HepG2 (cell line): ENCODE data around the gene SMIM13. TPM values are rescaled to one million over a fixed set of nuclear protein-coding genes. Genes with fewer than 3 reads are reported as not detected.
A peak's percentile ranks its signal among the peaks of the same experiment; 100 is the strongest.

Experiments used
- ATAC-seq: fragments of 200-7000 bp; cut with Tn5 transposase; 3 replicates; pipeline ENCODE4 v1.9.1; 2020; ENCODE audit warnings: mild to moderate bottlenecking, moderate library complexity
- BruUV-seq: library from RNA; stranded (reverse); fragments of 400-500 nt; replicated peaks from 2 replicates; lab custom pipeline; 2021; lab: Mats Ljungman, UMichigan
- CTCF ChIA-PET: fragments of 300-600 bp; formaldehyde crosslinking; extraction: SDS; loops from one replicate; lab custom pipeline; 2021; ENCODE audit warnings: low total read pairs, inconsistent platforms, low intra/inter-chr PET ratio; lab: Yijun Ruan, JAX
- POLR2A ChIA-PET: fragments of 350-600 bp; sonication (Branson Sonifier 250); formaldehyde crosslinking; loops from one replicate; lab custom pipeline; 2020; ENCODE audit warnings: antibody characterized with exemption, inconsistent platforms; lab: Yijun Ruan, JAX
- DNase-seq: peaks from one replicate; pipeline ENCODE4 v3.0.0-alpha.2; 2015; ENCODE audit warnings: low spot score
- FAIRE-seq: peaks from 3 replicates; lab custom pipeline; 2011; peaks lifted over from hg19 to GRCh38; lab: Jason Lieb, UNC
- H2AFZ ChIP-seq: one replicate; pipeline ENCODE4 v1.6.1; 2011; ENCODE audit warnings: low read length, inconsistent platforms
- H3K27ac ChIP-seq: fragments of 300-600 bp; 3 replicates; pipeline ENCODE4 v1.8.0; 2011; ENCODE audit warnings: mixed run types, mild to moderate bottlenecking, mixed read lengths, low read length, inconsistent platforms; ENCODE audit not compliant: insufficient read depth; ENCODE audit errors: extremely low read length
- H3K27me3 ChIP-seq, 2 experiments: fragments of 200-600 bp in 1 of 2; 2 replicates in 1 of 2; 3 replicates in 1 of 2; pipeline versions ENCODE4 v1.6.0 to v1.8.0; 2011; ENCODE audit warnings: low read length in 2 of 2, mild to moderate bottlenecking in 2 of 2, moderate library complexity in 2 of 2, inconsistent platforms in 1 of 2; ENCODE audit not compliant: insufficient read depth in 2 of 2, control insufficient read depth in 1 of 2
- H3K36me3 ChIP-seq, 2 experiments: fragments of 200-600 bp in 1 of 2; replicated peaks in 1 of 2; 2 replicates in 1 of 2; 3 replicates in 1 of 2; pipeline versions ENCODE4 v1.5.1 to v1.8.0; 2011; ENCODE audit warnings: low read length in 2 of 2, inconsistent platforms in 1 of 2; ENCODE audit not compliant: insufficient read depth in 2 of 2, control insufficient read depth in 1 of 2
- H3K4me1 ChIP-seq: 2 replicates; pipeline ENCODE4 v1.5.1; 2012; ENCODE audit warnings: low read length, inconsistent platforms; ENCODE audit not compliant: insufficient read depth
- H3K4me2 ChIP-seq: 2 replicates; pipeline ENCODE4 v1.6.0; 2011; ENCODE audit warnings: low read depth, low read length, inconsistent platforms
- H3K4me3 ChIP-seq, 3 experiments: fragments of 200-600 bp in 1 of 3; sonication (generic), shearing (Covaris generic) in 1 of 3; replicated peaks in 1 of 3; 2 replicates each; pipeline ENCODE4 v1.5.1; 2011 to 2016; ENCODE audit warnings: low read length in 3 of 3, inconsistent platforms in 2 of 3, low read depth in 2 of 3, mild to moderate bottlenecking in 2 of 3, control low read depth in 1 of 3, mixed read lengths in 1 of 3; ENCODE audit not compliant: insufficient read depth in 1 of 3
- H3K79me2 ChIP-seq: one replicate; pipeline ENCODE4 v1.6.1; 2011; ENCODE audit warnings: low read length, inconsistent platforms; ENCODE audit not compliant: insufficient read depth
- H3K9ac ChIP-seq: 2 replicates; pipeline ENCODE4 v1.6.0; 2011; ENCODE audit warnings: mild to moderate bottlenecking, low read depth, low read length, inconsistent platforms; ENCODE audit not compliant: insufficient read depth
- H3K9me3 ChIP-seq: 2 replicates; pipeline ENCODE4 v1.5.1; 2012; ENCODE audit warnings: mild to moderate bottlenecking, low read length
- H4K20me1 ChIP-seq: 2 replicates; pipeline ENCODE4 v1.6.0; 2011; ENCODE audit warnings: inconsistent platforms, mild to moderate bottlenecking, low read length, moderate library complexity; ENCODE audit not compliant: insufficient read depth
- BCLAF1 ChIP-seq: fragments of 450-650 bp; IDR thresholded peaks from 2 replicates; pipeline ENCODE4 v1.6.1; 2017; ENCODE audit warnings: mild to moderate bottlenecking
- CC2D1A ChIP-seq: sonication (generic); formaldehyde crosslinking; IDR thresholded peaks from 2 replicates; pipeline ENCODE4 v1.8.1; 2023; ENCODE audit warnings: mild to moderate bottlenecking, missing genetic modification reagents
- CHCHD3 ChIP-seq: sonication (generic); formaldehyde crosslinking; IDR thresholded peaks from 2 replicates; pipeline ENCODE4 v1.8.0; 2022; ENCODE audit warnings: mild to moderate bottlenecking, missing genetic modification reagents, moderate library complexity
- CREB1 ChIP-seq, 2 experiments: fragments of 450-650 bp in 1 of 2; IDR thresholded peaks; 2 replicates each; pipeline ENCODE4 v1.6.1; 2016 to 2017; ENCODE audit warnings: control low read depth in 1 of 2, mild to moderate bottlenecking in 1 of 2, missing compliant biosample characterization in 1 of 2, missing genetic modification characterization in 1 of 2
- DDIT3 ChIP-seq: sonication (generic); formaldehyde crosslinking; IDR thresholded peaks from 2 replicates; pipeline ENCODE4 v1.4.0; 2020; ENCODE audit warnings: mild to moderate bottlenecking, missing genetic modification reagents
- FLYWCH1 ChIP-seq: sonication (generic); formaldehyde crosslinking; IDR thresholded peaks from 2 replicates; pipeline ENCODE4 v1.8.1; 2023; ENCODE audit warnings: mild to moderate bottlenecking, missing genetic modification reagents
- KLF6 ChIP-seq: IDR thresholded peaks from 2 replicates; pipeline ENCODE4 v1.8.0; 2016; ENCODE audit warnings: missing biosample characterization, missing genetic modification reagents
- MEF2D ChIP-seq: sonication (generic); formaldehyde crosslinking; IDR thresholded peaks from 2 replicates; pipeline ENCODE4 v1.5.1; 2020; ENCODE audit warnings: mild to moderate bottlenecking, missing genetic modification reagents
- NR1H2 ChIP-seq: sonication (generic); formaldehyde crosslinking; IDR thresholded peaks from 2 replicates; pipeline ENCODE4 v1.8.1; 2022; ENCODE audit warnings: low read depth, missing genetic modification reagents, borderline replicate concordance
- SAP130 ChIP-seq: IDR thresholded peaks from 2 replicates; pipeline ENCODE4 v1.6.1; 2016; ENCODE audit warnings: low read depth
- SATB2 ChIP-seq: sonication (generic); formaldehyde crosslinking; IDR thresholded peaks from 2 replicates; pipeline ENCODE4 v1.5.0; 2020; ENCODE audit warnings: missing genetic modification reagents
- SOX5 ChIP-seq: IDR thresholded peaks from 2 replicates; pipeline ENCODE4 v1.6.1; 2016; ENCODE audit warnings: borderline replicate concordance
- ZNF207 ChIP-seq: fragments of 450-650 bp; IDR thresholded peaks from 2 replicates; pipeline ENCODE4 v1.6.1; 2016; ENCODE audit warnings: antibody characterized with exemption, borderline replicate concordance
- ZNF225 ChIP-seq: sonication (generic); formaldehyde crosslinking; IDR thresholded peaks from 2 replicates; pipeline ENCODE4 v1.4.0; 2020; ENCODE audit warnings: mild to moderate bottlenecking, missing genetic modification reagents
- ZNF260 ChIP-seq: sonication (generic); formaldehyde crosslinking; IDR thresholded peaks from 2 replicates; pipeline ENCODE4 v1.4.0; 2020; ENCODE audit warnings: missing genetic modification reagents, low read depth, mild to moderate bottlenecking, borderline replicate concordance
- ZNF280D ChIP-seq: sonication (generic); formaldehyde crosslinking; IDR thresholded peaks from 2 replicates; pipeline ENCODE4 v1.5.1; 2020; ENCODE audit warnings: mild to moderate bottlenecking, missing genetic modification reagents
- ZNF549 ChIP-seq: sonication (generic); formaldehyde crosslinking; IDR thresholded peaks from 2 replicates; pipeline ENCODE4 v1.5.0; 2020; ENCODE audit warnings: missing genetic modification reagents
- ZNF598 ChIP-seq: sonication (generic); formaldehyde crosslinking; IDR thresholded peaks from 2 replicates; pipeline ENCODE4 v1.5.1; 2020; ENCODE audit warnings: mild to moderate bottlenecking, missing genetic modification reagents, borderline replicate concordance
- ZNF674 ChIP-seq: sonication (generic); formaldehyde crosslinking; IDR thresholded peaks from 2 replicates; pipeline ENCODE4 v1.5.0; 2020; ENCODE audit warnings: low read depth, mild to moderate bottlenecking, missing genetic modification reagents
- ZNF740 ChIP-seq: sonication (generic); formaldehyde crosslinking; IDR thresholded peaks from 2 replicates; pipeline ENCODE4 v1.4.0; 2020; ENCODE audit warnings: missing genetic modification reagents
- WGBS: methylation state at CpG from one replicate; pipeline ENCODE4 v1.1.6; 2017; ENCODE audit warnings: low lambda C conversion rate; 5-methylcytosine and 5-hydroxymethylcytosine counted together
- in situ Hi-C: cut with HindIII; loops from 2 replicates; pipeline ENCODE4 v1.10.0; 2017; ENCODE audit warnings: low pct_unique_long_range_greater_than_20kb; ENCODE audit not compliant: extremely low pct_ligation_motif_present
- intact Hi-C: fragments of 100-400 bp; cut with micrococcal nuclease; formaldehyde crosslinking; loops from one replicate; pipeline ENCODE4 v1.10.0; 2022; ENCODE audit not compliant: unreplicated experiment
- polyA plus RNA-seq, 8 experiments: library from polyadenylated mRNA; depleted of rRNA in 3 of 8; stranded (reverse) in 7 of 8; unstranded in 1 of 8; fragments of >200 nt; fragmentation: Illumina TruSeq in 4 of 8; extraction: Trizol in 4 of 8; gene quantifications; 2 replicates each; pipeline versions ENCODE4 v1.2.1 to v1.2.3, GENCODE V29; 2011 to 2016; ENCODE audit warnings: low read depth in 4 of 8, missing spikeins in 1 of 8, mixed read lengths in 1 of 8; ENCODE audit not compliant: insufficient read depth in 1 of 8
- total RNA-seq, 5 experiments: library from RNA; depleted of rRNA; stranded (reverse); fragments of >200 nt; fragmentation: Illumina TruSeq; extraction: Trizol; gene quantifications; 2 replicates each; pipeline ENCODE4 v1.2.3, GENCODE V29; 2016; ENCODE audit warnings: low read depth in 1 of 5

SMIM13 gene
- total and polyA plus RNA-seq, 2 of the 13 experiments (the other 11 are each of a cell fraction or from before 2014, with no cell fraction given) = 2.7 to 10.2 TPM

- Histone ChIP-seq H3K27me3 (no peaks in the 10 kb centered on the region), H3K4me3 (no peak overlapping the region), H3K9me3 (no peaks in the 10 kb centered on the region), H3K4me2 (no peak overlapping the region), H3K79me2 (peaks cover 1% of the 10 kb centered on the region), H3K9ac (no peak overlapping the region), H3K4me1 (peaks cover 38% of the 10 kb centered on the region), H2AFZ (no peak overlapping the region), H3K36me3 (peaks cover 28 to 48% of the 10 kb centered on the region in 2 experiments), H3K27ac (no peak overlapping the region), H4K20me1 (peaks cover 50% of the 10 kb centered on the region)
- FAIRE-seq (no peak), DNase-seq (no peak), ATAC-seq (peak; percentile 22; the same call in 2 of the 3 replicates)
- CTCF ChIA-PET = no interaction called here
- POLR2A ChIA-PET = interaction anchor here (5.3 kb wide), 1 partner anchor 18 kb away, joined by 41 read pairs; no protein-coding TSS in a partner anchor
- in situ Hi-C loops = no loop called here
- intact Hi-C loops = no loop called here
- 90% methylated on average over 3 of the region's 3 CpGs for WGBS
- no TSS peak for BruUV-seq
- TF ChIP-seq ZNF740 (CRISPR knock-in tag) = no peak
- no peak for TF ChIP-seq FLYWCH1 (CRISPR knock-in tag)
- no peak for TF ChIP-seq ZNF598 (CRISPR knock-in tag)
- TF ChIP-seq CC2D1A (CRISPR knock-in tag) = no peak
- no peak for TF ChIP-seq ZNF674 (CRISPR knock-in tag)
- TF ChIP-seq ZNF549 = no peak
- TF ChIP-seq CREB1 (IDR thresholded peaks at IDR 0.05) = no peak
- no peak for TF ChIP-seq CREB1 (CRISPR knock-in tag; IDR thresholded peaks at IDR 0.05)
- TF ChIP-seq ZNF260 (CRISPR knock-in tag) = no peak
- TF ChIP-seq KLF6 (CRISPR knock-in tag) = no peak
- TF ChIP-seq NR1H2 (CRISPR knock-in tag) = no peak
- TF ChIP-seq SAP130 (CRISPR knock-in tag) = peak; percentile 21; the same call in 1 of the 2 replicates
- no peak for TF ChIP-seq DDIT3
- TF ChIP-seq CHCHD3 (CRISPR knock-in tag) = no peak
- TF ChIP-seq ZNF280D (CRISPR knock-in tag) = no peak
- no peak for TF ChIP-seq ZNF225 (CRISPR knock-in tag)
- 0 out of 2 replicates have a peak, but pooled peaks have one; percentile 34 for TF ChIP-seq MEF2D (CRISPR knock-in tag)
- TF ChIP-seq SATB2 (CRISPR knock-in tag) = no peak
- TF ChIP-seq SOX5 (CRISPR knock-in tag) = no peak
- TF ChIP-seq BCLAF1 = no peak
- TF ChIP-seq ZNF207 = no peak
Measured at GRCh38 chr6:11183761-11184362, 90.2 kb downstream of the SMIM13 start.
